Progenitor cell of endocrine pancreas (in vitro differentiated cells): ENCODE measurements around the gene MAGED4. TPM values are rescaled to one million over a fixed set of nuclear protein-coding genes. Genes with fewer than 3 reads are reported as not detected.
"Not testable (repeated sequence)": the region's sequence is repeated elsewhere in the genome, so short reads cannot be mapped to it uniquely, and the experiment has no call there.

Experiments used
- DNase-seq: peaks from one replicate; pipeline ENCODE4 v3.0.0; 2021; ENCODE audit warnings: low spot score; ENCODE audit not compliant: unreplicated experiment
- H3K27ac Mint-ChIP-seq: 2 replicates; pipeline ENCODE4 v1.8.0; 2021; ENCODE audit warnings: mild to moderate bottlenecking, moderate library complexity, mixed read lengths
- H3K27me3 Mint-ChIP-seq: 2 replicates; pipeline ENCODE4 v1.8.0; 2021; ENCODE audit warnings: mixed read lengths
- H3K36me3 Mint-ChIP-seq: 2 replicates; pipeline ENCODE4 v1.8.0; 2022; ENCODE audit warnings: mixed read lengths; ENCODE audit not compliant: insufficient read depth
- H3K4me1 Mint-ChIP-seq: 2 replicates; pipeline ENCODE4 v1.8.0; 2021; ENCODE audit warnings: low read depth, mixed read lengths
- H3K4me3 Mint-ChIP-seq: 2 replicates; pipeline ENCODE4 v1.8.0; 2021; ENCODE audit warnings: low read depth, mild to moderate bottlenecking, moderate library complexity, mixed read lengths
- H3K9me3 Mint-ChIP-seq: 2 replicates; pipeline ENCODE4 v1.8.0; 2021; ENCODE audit warnings: low read depth, mixed read lengths
- long read RNA-seq: library from polyadenylated mRNA; unstranded; transcript quantifications from one replicate; pipeline ENCODE4 v2.0.0, GENCODE V29; 2020
- total RNA-seq: library from RNA; stranded (reverse); gene quantifications from 2 replicates; pipeline ENCODE4 v1.2.1, GENCODE V29; 2021
- TF ChIP-seq, protein P1 (sequence below): fragments of 200-600 bp; sonication (generic); IDR thresholded peaks from one replicate; pipeline ENCODE4 v1.5.0; 2021; ENCODE audit warnings: antibody characterized with exemption, mild to moderate bottlenecking; ENCODE audit not compliant: unreplicated experiment

MAGED4 gene, protein sequence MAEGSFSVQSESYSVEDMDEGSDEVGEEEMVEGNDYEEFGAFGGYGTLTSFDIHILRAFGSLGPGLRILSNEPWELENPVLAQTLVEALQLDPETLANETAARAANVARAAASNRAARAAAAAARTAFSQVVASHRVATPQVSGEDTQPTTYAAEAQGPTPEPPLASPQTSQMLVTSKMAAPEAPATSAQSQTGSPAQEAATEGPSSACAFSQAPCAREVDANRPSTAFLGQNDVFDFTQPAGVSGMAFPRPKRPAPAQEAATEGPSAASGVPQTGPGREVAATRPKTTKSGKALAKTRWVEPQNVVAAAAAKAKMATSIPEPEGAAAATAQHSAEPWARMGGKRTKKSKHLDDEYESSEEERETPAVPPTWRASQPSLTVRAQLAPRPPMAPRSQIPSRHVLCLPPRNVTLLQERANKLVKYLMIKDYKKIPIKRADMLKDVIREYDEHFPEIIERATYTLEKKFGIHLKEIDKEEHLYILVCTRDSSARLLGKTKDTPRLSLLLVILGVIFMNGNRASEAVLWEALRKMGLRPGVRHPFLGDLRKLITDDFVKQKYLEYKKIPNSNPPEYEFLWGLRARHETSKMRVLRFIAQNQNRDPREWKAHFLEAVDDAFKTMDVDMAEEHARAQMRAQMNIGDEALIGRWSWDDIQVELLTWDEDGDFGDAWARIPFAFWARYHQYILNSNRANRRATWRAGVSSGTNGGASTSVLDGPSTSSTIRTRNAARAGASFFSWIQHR
- total RNA-seq, result 127 and 128 TPM in 2 replicates
- long read RNA-seq, transcript MAGED4-210 (13 exons, 2,483 nt), result minor isoform, 8 of 73 reads
- long read RNA-seq, transcript MAGED4-204 (13 exons, 2,578 nt), result major isoform, 28 of 73 reads
- long read RNA-seq, partial matches to known transcripts, result 13 of 73 reads
- long read RNA-seq, other reads (novel, unspliced or antisense), result 23 of 73 reads

DNA sequence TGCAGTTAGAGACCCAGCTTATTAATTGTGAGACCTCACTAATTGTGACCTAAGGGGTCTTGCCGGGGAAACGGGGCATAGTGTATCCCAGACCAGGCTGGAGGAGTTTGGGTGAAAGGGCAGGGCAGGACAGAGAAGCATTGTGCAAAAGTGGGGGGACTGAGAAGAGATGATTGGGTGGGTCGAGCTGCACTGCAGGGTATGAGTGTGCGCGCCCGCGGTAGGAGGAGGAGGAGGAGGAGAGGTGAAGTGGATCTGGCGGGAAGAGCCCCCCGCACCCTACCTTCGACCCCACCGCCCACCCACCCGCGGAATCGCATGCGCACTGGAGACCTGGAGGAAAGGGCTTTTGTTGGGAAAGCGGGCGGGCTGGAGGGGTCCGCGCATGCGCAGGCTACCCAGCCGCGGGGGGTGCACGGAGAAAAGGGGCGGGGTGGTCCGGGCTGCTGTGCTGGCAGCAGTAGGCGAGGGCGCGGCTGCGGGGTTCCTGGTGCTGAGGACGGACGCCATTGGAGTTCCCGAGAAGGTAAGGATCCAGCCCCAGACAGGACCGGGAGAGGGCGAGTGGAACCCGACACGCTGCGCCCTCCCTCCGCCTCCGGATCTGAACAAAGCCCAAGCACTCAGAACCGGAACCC is at the start of gene MAGED4:
TSS of gene MAGED4 (plus strand) at position 449 of the 638 bp plus-strand sequence. CDS start 1,035 bp downstream, outside the sequence.
- H3K36me3 Mint-ChIP-seq, H3K27ac Mint-ChIP-seq, H3K9me3 Mint-ChIP-seq, H3K4me3 Mint-ChIP-seq, DNase-seq, H3K27me3 Mint-ChIP-seq, H3K4me1 Mint-ChIP-seq: not testable (repeated sequence)

DNA sequence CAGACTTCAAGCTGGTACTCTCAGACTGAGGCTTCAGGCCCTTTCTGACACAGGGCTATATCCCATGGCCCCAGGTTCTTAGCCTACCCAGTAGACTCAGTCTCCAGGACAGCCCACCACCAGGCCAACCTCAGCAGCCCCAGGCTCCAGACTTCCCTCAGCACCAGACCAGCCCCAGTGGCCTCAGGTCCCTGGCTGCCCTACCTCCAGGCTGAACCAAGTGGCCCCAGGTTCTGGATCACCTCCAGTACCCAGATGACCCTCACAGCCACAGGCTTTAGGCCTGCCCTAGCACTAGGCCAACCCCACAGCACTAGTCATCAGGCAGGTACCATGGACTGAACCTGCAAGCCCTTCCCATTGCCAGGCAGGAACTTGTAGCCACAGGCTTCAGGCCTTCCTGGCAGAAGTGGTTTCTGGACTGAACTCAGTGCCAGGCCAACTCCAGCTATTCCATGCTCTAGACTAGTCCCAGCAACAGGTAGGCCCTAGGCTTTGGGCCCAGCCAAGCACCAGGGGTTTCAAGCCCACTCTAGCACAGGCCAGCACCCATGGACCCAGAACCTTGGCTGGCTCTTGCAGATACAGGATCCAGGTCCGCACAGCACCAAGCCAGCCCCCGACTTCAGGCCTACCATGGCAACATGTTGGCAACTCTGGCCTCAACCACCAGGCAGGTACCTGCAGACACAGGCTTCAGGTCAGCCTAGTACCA is 45.7 kb upstream of the MAGED4 start:
- Mint-ChIP-seq H3K27me3 (no peaks in the 10 kb centered on the region), H3K36me3 (no peaks in the 10 kb centered on the region), H3K4me1 (no peaks in the 10 kb centered on the region), H3K4me3 (no peak overlapping the region), H3K27ac (no peak overlapping the region), H3K9me3 (peaks cover 11% of the 10 kb centered on the region)
- TF ChIP-seq, protein P1, sequence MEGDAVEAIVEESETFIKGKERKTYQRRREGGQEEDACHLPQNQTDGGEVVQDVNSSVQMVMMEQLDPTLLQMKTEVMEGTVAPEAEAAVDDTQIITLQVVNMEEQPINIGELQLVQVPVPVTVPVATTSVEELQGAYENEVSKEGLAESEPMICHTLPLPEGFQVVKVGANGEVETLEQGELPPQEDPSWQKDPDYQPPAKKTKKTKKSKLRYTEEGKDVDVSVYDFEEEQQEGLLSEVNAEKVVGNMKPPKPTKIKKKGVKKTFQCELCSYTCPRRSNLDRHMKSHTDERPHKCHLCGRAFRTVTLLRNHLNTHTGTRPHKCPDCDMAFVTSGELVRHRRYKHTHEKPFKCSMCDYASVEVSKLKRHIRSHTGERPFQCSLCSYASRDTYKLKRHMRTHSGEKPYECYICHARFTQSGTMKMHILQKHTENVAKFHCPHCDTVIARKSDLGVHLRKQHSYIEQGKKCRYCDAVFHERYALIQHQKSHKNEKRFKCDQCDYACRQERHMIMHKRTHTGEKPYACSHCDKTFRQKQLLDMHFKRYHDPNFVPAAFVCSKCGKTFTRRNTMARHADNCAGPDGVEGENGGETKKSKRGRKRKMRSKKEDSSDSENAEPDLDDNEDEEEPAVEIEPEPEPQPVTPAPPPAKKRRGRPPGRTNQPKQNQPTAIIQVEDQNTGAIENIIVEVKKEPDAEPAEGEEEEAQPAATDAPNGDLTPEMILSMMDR, result no peak
- no peak for DNase-seq

DNA sequence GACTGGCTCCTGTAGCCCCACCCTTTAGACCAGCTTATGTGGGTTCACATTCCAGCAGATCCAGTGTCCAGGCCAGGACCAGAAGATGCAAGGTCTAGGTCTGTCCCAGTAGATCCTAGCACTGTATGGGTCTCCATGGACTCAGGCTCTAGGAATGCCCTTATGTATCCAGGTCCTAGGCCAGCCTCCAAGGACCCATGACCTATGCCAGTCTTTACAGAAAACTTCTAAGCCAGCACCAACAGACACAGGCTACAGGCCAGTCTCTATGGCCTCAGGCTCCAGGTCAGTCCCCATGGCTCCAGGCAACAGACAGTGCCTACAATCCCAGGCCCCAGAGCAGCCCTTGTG is 45.2 kb upstream of the MAGED4 start:
- H3K27ac Mint-ChIP-seq, result no peak overlapping the region
- TF ChIP-seq, protein P1, result no peak
- no peaks in the 10 kb centered on the region for H3K36me3 Mint-ChIP-seq
- DNase-seq, result no peak
- H3K9me3 Mint-ChIP-seq, result peaks cover 11% of the 10 kb centered on the region
- no peak overlapping the region for H3K4me3 Mint-ChIP-seq
- no peaks in the 10 kb centered on the region for H3K4me1 Mint-ChIP-seq
- no peaks in the 10 kb centered on the region for H3K27me3 Mint-ChIP-seq

DNA sequence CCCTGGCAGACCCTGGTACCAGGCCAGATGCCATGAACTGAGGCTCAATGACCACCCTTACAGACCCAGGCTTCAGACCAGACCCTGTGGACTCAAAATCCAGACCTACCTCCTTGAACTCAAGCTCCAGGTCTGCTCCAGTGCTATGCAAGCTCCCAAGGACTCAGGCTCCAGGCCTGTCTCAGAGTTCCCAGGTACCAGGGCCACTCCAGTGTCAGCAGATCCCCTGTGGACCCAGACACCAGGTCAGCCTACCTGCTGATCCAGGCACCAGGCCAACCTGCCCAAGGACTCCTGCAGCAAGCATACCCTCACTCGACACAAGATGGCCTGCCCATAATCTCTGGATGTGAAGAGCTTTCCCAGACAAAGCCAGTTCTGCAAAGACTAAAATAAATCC is 44.7 kb upstream of the MAGED4 start:
- DNase-seq, result no peak
- no peaks in the 10 kb centered on the region for H3K36me3 Mint-ChIP-seq
- no peaks in the 10 kb centered on the region for H3K4me1 Mint-ChIP-seq
- H3K9me3 Mint-ChIP-seq, result peaks cover 14% of the 10 kb centered on the region
- H3K27me3 Mint-ChIP-seq, result no peaks in the 10 kb centered on the region
- TF ChIP-seq, protein P1, result no peak
- no peak overlapping the region for H3K27ac Mint-ChIP-seq
- H3K4me3 Mint-ChIP-seq, result no peak overlapping the region

DNA sequence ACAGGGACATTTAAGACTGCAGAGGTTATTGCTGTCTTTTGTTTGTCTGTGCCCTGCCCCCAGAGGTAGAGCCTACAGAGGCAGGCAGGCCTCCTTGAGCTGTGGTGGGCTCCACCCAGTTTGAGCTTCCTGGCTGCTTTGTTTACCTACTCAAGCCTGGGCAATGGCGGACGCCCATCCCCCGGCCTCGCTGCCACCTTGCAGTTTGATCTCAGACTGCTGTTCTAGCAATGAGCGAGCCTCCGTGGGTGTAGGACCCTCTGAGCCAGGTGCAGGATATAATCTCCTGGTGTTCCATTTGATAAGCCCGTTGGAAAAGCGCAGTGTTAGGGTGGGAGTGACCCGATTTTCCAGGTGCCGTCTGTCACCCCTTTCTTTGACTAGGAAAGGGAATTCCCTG is 34.0 kb upstream of the MAGED4 start:
- not testable (repeated sequence) for H3K36me3 Mint-ChIP-seq, H3K4me3 Mint-ChIP-seq, H3K27me3 Mint-ChIP-seq, H3K4me1 Mint-ChIP-seq, DNase-seq, H3K27ac Mint-ChIP-seq
- peaks cover 22% of the 10 kb centered on the region for H3K9me3 Mint-ChIP-seq

DNA sequence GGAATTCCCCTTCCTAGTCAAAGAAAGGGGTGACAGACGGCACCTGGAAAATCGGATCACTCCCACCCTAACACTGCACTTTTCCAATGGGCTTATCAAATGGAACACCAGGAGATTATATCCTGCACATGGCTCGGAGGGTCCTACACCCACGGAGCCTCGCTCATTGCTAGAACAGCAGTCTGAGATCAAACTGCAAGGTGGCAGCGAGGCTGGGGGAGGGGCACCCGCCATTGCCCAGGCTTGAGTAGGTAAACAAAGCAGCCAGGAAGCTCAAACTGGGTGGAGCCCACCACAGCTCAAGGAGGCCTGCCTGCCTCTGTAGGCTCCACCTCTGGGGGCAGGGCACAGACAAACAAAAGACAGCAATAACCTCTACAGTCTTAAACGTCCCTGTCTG is 24.5 kb upstream of the MAGED4 start:
- H3K36me3 Mint-ChIP-seq, H3K4me1 Mint-ChIP-seq, H3K27me3 Mint-ChIP-seq, H3K27ac Mint-ChIP-seq, H3K4me3 Mint-ChIP-seq, DNase-seq: not testable (repeated sequence)
- H3K9me3 Mint-ChIP-seq, result peaks cover 37% of the 10 kb centered on the region
